H4 (cell line): Measurements from ENCODE around the gene KDELR3. TPM values are rescaled to one million over a fixed set of nuclear protein-coding genes. Genes with fewer than 3 reads are reported as not detected.

ENCODE experiments used
- DNase-seq: peaks from one replicate; pipeline ENCODE4 v3.0.0-alpha.2; 2015; ENCODE audit warnings: low spot score
- total RNA-seq: library from RNA; depleted of rRNA; stranded (reverse); fragments of >200 nt; shearing (Covaris generic); gene quantifications from 2 replicates; pipeline ENCODE4 v1.2.3, GENCODE V29; 2014; rRNA removed

KDELR3 gene
- total RNA-seq, 1 experiment from 2014 or later = 72.8 TPM

- DNase-seq = no peak
Measured at GRCh38 chr22:38519453-38520250, 51.8 kb downstream of the KDELR3 start.

- no peak for DNase-seq
Measured at GRCh38 chr22:38523029-38523428, 55.1 kb downstream of the KDELR3 start.

GRCh38 chr22:38523479-38523878, 55.6 kb downstream of the KDELR3 start:
- DNase-seq = no peak

- DNase-seq = no peak
Measured at GRCh38 chr22:38524429-38524828, 56.5 kb downstream of the KDELR3 start.

GRCh38 chr22:38531251-38531938, 63.5 kb downstream of the KDELR3 start:
- no peak for DNase-seq

Other genes with a start within 250 kb of the KDELR3 start
- gene TMEM184B, start 195.1 kb upstream of the KDELR3 start, total RNA-seq = 46.6 and 62.1 TPM in 2 replicates
- 87.4 and 95.4 TPM in 2 replicates for gene CSNK1E, start 150.7 kb upstream of the KDELR3 start, total RNA-seq
- gene KCNJ4, start 12.9 kb upstream of the KDELR3 start, total RNA-seq = 0.60 and 1.1 TPM in 2 replicates
- 128 and 155 TPM in 2 replicates for gene DDX17, start 38.2 kb downstream of the KDELR3 start, total RNA-seq
- 0.14 and 3.7 TPM in 2 replicates for gene DMC1, start 102.1 kb downstream of the KDELR3 start, total RNA-seq
- 0.23 and 0.33 TPM in 2 replicates for gene FAM227A, start 188.3 kb downstream of the KDELR3 start, total RNA-seq
- 20.4 and 25.0 TPM in 2 replicates for gene CBY1, start 188.5 kb downstream of the KDELR3 start, total RNA-seq
- 90.7 and 97.3 TPM in 2 replicates for gene TOMM22, start 213.9 kb downstream of the KDELR3 start, total RNA-seq
- gene JOSD1, start 232.8 kb downstream of the KDELR3 start, total RNA-seq = 40.7 and 52.1 TPM in 2 replicates
- gene GTPBP1, start 237.8 kb downstream of the KDELR3 start, total RNA-seq = 12.1 and 12.9 TPM in 2 replicates